ENCODE data around the gene DHH. TPM values are rescaled to one million over a fixed set of nuclear protein-coding genes. Genes with fewer than 3 reads are reported as not detected.
A peak's percentile ranks its signal among the peaks of the same experiment; 100 is the strongest.

DHH gene
- total RNA-seq, 1 donor from 2014 or later = 0.56 TPM

GRCh38 chr12:49092816-49093406 lies 1.7 kb downstream of the DHH start:
- Mint-ChIP-seq H3K36me3 (peaks cover 10% of the 10 kb centered on the region), H3K27me3 (peaks cover 82% of the 10 kb centered on the region), H3K4me1 (ENCODE audit: unreplicated experiment) (peaks cover 9% of the 10 kb centered on the region), H3K27ac (no peak overlapping the region), H3K9me3 (no peaks in the 10 kb centered on the region), H3K4me3 (peak overlapping the region; percentile 81)
- TF ChIP-seq CTCF (conservative IDR thresholded peaks at IDR 0.05) = no peak
- DNase-seq (ENCODE audit: extremely low spot score, unreplicated experiment) = no peak

- H3K4me1 Mint-ChIP-seq (ENCODE audit: unreplicated experiment) = peaks cover 9% of the 10 kb centered on the region
- peak overlapping the region; percentile 81 for H3K4me3 Mint-ChIP-seq
- H3K27me3 Mint-ChIP-seq = peaks cover 89% of the 10 kb centered on the region
- H3K9me3 Mint-ChIP-seq = no peaks in the 10 kb centered on the region
- DNase-seq (ENCODE audit: extremely low spot score, unreplicated experiment) = no peak
- no peak overlapping the region for H3K27ac Mint-ChIP-seq
- TF ChIP-seq CTCF (conservative IDR thresholded peaks at IDR 0.05) = peak; percentile 57
- peaks cover 10% of the 10 kb centered on the region for H3K36me3 Mint-ChIP-seq
Observed at GRCh38 chr12:49092086-49092815, 2.4 kb downstream of the DHH start.

- Mint-ChIP-seq H3K27me3 (peaks cover 93% of the 10 kb centered on the region), H3K4me3 (peak overlapping the region; percentile 81), H3K27ac (no peak overlapping the region), H3K36me3 (peaks cover 9% of the 10 kb centered on the region), H3K9me3 (no peaks in the 10 kb centered on the region), H3K4me1 (ENCODE audit: unreplicated experiment) (peaks cover 9% of the 10 kb centered on the region)
- DNase-seq (ENCODE audit: extremely low spot score, unreplicated experiment) = no peak
- TF ChIP-seq CTCF (conservative IDR thresholded peaks at IDR 0.05) = no peak
Observed at GRCh38 chr12:49091836-49092085, 2.8 kb downstream of the DHH start.

- H3K27me3 Mint-ChIP-seq = peaks cover 95% of the 10 kb centered on the region
- DNase-seq (ENCODE audit: extremely low spot score, unreplicated experiment) = no peak
- H3K9me3 Mint-ChIP-seq = no peaks in the 10 kb centered on the region
- peak overlapping the region; percentile 81 for H3K4me3 Mint-ChIP-seq
- H3K4me1 Mint-ChIP-seq (ENCODE audit: unreplicated experiment) = peaks cover 9% of the 10 kb centered on the region
- TF ChIP-seq CTCF (conservative IDR thresholded peaks at IDR 0.05) = no peak
- H3K36me3 Mint-ChIP-seq = peaks cover 5% of the 10 kb centered on the region
- no peak overlapping the region for H3K27ac Mint-ChIP-seq
Observed at GRCh38 chr12:49091056-49091835, 3.4 kb downstream of the DHH start.

- no peak for DNase-seq (ENCODE audit: extremely low spot score, unreplicated experiment)
- Mint-ChIP-seq H3K36me3 (no peaks in the 10 kb centered on the region), H3K27ac (no peak overlapping the region), H3K9me3 (no peaks in the 10 kb centered on the region), H3K4me3 (peak overlapping the region; percentile 77), H3K27me3 (peaks cover 89% of the 10 kb centered on the region), H3K4me1 (ENCODE audit: unreplicated experiment) (peaks cover 8% of the 10 kb centered on the region)
- peak; percentile 50 for TF ChIP-seq CTCF (conservative IDR thresholded peaks at IDR 0.05)
Observed at GRCh38 chr12:49089821-49090773, 4.5 kb downstream of the DHH start.

All from type B pancreatic cell (in vitro differentiated cells).